ENCODE measurements around the gene TMEM61.
"Not testable (repeated sequence)": the region's sequence is repeated elsewhere in the genome, so short reads cannot be mapped to it uniquely, and the experiment has no call there.

TMEM61 gene

DNA sequence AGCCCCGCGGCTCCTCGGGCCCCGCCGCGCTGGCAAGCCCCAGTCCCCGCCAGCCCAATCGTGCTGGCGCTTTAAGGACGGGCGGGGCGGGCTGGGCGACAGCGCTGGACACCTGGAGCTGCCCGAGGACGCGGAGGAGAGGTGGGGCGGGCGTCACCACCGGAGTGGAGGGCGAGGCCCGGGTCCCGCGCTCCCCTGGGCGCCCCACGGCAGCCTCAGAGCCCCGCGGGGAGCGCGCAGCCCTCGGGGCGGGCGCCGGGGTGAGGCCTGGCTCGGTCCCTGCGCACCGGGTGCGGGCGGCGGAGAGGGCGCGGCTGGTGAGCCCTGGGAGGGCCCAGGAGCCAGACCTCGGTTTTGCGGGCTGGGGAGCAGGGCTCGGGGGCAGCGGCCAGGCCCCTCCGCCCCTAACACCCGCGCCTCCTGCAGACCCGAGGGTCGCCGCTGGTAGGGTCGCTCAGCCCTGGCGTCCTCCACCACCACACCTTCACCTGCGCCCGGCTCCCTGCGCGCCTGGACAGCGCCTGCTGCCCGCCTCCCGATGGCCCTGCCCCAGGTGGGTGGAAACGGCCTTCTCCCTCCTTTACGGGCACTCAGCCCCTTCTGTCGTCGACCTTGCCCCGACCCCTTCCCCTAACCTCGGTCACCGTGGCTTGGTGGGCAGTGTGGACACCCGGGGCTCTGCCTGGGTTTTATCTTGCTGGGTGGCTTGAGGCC lies at the start of gene TMEM61:
Gene TMEM61, plus strand, starts transcription at position 101 of the 714 bp plus-strand sequence. Its CDS starts 438 bp downstream, at position 539.
- in situ Hi-C loops (cut with HindIII; ENCODE audit: low sequenced_read_pairs), result no loop called here

DNA sequence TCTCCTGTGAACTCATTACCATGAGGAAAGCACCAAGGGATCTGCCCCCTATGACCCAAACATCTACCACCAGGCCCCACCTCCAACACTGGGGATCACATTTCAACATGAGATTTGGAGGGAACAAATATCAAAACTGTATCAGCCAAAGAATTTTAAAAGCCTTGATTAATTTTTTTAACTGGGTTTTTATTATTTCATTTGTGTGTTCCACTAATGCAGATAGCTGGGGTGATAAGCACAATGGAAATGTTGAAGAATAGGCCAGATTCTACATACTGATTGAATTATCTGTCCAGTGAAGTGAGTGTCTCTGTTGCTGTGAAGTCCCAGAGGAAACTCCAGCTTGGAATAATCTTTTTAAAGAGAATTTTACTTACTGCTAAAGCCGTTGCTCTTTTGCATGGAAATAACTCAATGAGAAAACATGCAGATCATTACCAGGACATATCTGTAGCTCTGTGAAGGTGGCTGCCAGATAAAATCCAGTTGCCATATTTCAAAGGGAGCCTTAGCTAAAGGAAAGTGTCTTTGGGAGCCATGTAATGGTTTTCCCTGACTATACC lies 49.1 kb upstream of the TMEM61 start:
- in situ Hi-C loops (cut with HindIII; ENCODE audit: low sequenced_read_pairs), result no loop called here

DNA sequence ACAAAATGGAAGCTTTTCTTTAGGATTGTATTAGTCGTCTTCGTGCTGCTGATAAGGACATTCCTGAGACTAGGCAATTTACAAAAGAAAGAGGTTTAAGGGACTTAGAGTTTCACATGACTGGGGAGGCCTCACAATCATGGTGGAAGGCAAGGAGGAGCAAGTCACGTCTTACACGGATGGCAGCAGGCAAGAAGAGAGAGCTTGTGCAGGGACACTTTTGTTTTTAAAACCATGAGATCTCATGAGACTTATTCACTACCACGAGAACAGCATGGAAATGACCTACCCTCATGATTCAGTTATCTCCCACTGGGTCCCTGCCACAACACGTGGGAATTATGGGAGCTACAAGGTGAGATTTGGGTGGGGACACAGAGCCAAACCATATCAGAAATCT lies 46.3 kb upstream of the TMEM61 start:
- in situ Hi-C loops (cut with HindIII; ENCODE audit: low sequenced_read_pairs), result not testable (repeated sequence)

DNA sequence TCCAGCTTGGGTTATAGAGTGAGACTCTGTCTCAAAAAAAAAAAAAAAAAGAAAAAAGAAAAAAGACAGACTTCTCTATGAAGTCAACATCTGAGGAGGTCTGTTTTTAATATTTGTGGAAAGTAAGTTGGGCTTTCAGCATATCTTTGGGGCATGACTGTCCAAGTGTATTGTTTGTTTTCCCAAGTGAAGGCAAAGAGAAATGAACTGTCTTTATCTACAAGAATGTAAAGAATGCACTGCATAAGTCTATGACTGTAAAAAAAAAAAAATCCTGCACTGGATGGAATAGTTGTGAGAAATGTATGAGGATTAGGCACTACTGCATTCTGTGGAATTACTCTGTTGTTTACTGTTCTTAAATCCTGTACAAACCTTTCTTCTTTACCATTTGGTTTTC lies 45.6 kb upstream of the TMEM61 start:
- in situ Hi-C loops (cut with HindIII; ENCODE audit: low sequenced_read_pairs), result no loop called here

DNA sequence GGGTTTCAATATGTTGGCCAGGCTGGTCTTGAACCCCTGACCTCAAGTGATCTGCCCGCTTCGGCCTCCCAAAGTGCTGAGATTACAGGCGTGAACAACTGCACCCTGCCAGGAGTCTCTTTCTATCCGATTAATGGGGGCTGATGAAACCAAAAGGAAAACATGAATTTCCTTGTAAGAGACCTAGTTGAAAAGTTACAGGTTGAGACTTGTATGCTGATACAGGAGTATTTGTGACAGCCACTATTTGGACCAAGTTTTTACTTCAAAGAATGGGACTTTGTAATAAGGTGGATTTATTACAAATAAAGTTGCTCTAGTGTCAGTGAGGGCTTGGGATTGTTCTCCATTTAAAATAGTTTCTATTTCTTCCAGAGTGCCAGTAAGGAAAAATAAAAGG lies 43.6 kb upstream of the TMEM61 start:
- in situ Hi-C loops (cut with HindIII; ENCODE audit: low sequenced_read_pairs), result no loop called here

DNA sequence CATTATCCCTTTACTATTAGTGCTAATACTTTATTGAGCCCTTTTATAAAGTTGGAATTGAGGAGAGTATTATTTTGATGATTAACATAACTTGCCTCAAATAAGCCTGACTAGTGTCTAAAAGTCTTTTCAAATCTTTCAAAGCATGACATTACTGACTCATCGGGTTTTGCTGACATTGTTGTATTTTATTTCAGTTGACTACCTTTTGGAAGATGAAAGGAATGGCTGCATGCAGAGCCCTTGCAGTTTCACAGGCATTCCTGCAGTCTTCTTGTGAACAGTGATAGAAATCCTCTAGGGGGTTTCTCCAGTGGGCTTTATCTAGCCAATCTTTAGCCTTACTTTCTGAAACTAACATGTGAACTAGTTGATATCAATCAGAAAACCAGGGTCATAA lies 43.0 kb upstream of the TMEM61 start:
- in situ Hi-C loops (cut with HindIII; ENCODE audit: low sequenced_read_pairs), result no loop called here

DNA sequence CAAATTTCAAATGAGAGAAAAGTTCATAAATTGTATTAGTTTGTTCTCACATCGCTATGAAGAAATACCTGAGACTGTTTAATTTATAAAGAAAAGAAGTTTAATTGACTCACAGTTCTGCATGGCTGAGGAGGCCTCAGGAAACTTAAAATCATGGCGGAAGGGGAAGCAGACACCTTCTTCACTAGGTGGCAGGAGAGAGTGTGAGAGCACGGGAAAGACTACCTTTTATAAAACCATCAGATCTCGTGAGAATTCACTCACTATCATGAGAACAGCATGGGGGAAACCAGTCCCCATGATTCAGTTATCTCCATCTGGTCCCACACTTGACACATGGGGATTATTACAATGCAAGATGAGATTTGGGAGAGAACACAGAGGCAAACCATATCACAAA lies 41.5 kb upstream of the TMEM61 start:
- in situ Hi-C loops (cut with HindIII; ENCODE audit: low sequenced_read_pairs), result not testable (repeated sequence)

DNA sequence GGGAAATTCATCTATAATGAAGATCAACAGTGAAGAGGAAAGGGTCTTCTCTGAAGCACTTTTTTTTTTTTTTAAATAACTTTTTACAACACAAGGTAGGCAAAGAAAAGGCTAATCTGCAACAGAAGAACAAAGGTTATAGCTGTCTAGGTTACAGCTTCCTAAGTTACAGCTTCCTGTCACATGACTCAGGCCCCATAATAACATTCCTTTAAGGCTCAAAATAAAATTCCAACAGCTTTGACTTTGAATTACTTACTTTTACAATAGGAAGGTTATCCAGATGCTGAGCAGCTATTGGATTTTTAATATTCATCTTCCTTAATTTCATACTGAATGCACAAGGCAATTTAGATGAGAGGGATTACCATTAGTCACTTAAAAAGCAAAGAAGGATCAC lies 40.4 kb upstream of the TMEM61 start:
- in situ Hi-C loops (cut with HindIII; ENCODE audit: low sequenced_read_pairs), result no loop called here

DNA sequence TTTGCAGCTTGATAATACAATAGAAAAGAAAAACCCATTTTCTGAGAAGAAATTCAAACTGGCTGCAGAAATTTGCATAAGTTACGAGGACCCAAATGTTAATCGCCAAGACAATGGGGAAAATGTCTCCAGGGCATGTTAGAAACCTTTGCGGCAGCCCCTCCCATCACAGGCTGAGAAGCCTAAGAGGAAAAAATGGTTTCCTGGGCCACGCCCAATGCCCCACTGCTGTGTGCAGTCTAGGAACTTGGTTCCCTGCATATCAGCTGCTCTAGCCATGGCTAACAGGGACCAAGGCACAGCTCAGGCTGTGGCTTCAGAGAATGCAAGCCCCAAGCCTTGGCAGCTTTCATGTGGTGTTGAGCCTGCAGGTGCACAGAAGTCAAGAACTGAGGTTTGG lies 37.5 kb upstream of the TMEM61 start:
- in situ Hi-C loops (cut with HindIII; ENCODE audit: low sequenced_read_pairs), result no loop called here

DNA sequence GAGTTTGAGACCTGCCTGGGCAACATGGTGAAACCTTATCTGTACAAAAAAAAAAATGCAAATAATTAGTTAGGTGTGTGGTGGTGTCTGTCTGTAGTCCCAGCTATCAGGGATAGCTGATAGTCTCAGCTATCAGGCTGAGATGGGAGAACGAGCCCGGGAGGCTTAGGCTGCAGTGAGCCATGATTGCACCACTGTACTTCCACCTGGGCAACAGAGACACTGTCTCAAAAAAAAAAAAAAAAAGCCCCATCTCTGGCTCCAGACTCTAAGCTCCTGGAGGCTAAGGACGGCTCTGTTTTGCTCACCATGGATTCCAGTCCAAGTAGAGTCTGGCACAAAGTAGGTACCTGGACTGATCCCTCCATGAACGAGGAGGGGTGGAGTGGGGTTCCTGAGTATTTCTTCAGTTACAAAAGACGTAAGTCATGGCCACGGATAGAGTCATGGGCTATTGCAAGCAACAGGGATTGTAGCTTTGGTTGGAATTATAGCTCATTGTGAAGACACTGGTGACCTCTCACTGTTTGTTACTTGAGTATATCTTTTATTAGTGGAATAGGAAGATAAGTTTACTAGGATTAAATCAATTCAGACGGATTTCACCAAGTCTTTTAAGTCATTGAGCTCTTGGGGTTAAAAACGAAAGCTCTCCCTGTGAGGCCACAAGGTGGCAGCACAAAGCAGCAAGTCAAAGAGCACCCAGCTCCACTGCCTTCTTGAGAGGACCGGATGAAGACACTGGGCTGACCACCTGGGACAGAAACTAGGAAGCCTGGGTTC lies 35.6 kb upstream of the TMEM61 start:
- in situ Hi-C loops (cut with HindIII; ENCODE audit: low sequenced_read_pairs), result loop anchor here (5.0 kb wide), 1 partner anchor 48 kb away; no protein-coding TSS in a partner anchor

DNA sequence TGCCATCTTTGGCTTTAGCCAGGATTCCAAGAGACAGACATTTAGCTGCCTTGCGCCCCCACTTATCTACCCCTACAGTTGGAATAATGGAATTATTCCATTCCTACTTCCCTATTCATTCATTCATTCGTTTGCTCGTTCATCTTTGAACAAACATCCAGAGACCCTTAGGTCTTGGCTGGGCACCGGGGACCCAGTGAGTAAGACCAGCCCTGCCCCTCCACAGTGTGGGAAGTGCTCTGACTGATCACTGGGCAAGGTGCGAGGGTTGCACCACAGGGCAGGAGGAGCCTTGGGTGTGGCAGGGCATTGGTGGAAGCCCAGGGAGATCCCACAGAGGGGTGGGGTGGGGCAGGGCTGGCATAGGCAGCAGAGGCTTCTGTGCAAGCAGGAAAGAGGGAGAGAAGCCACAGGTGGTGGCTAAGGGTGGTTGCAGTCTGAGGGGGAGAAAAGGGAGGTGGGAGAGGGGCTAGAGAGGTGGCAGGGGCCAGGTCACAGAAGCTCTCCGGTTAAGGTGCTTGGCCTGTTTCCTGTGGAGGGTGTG lies 35.0 kb upstream of the TMEM61 start:
- in situ Hi-C loops (cut with HindIII; ENCODE audit: low sequenced_read_pairs), result loop anchor here (5.0 kb wide), 1 partner anchor 47 kb away; no protein-coding TSS in a partner anchor

DNA sequence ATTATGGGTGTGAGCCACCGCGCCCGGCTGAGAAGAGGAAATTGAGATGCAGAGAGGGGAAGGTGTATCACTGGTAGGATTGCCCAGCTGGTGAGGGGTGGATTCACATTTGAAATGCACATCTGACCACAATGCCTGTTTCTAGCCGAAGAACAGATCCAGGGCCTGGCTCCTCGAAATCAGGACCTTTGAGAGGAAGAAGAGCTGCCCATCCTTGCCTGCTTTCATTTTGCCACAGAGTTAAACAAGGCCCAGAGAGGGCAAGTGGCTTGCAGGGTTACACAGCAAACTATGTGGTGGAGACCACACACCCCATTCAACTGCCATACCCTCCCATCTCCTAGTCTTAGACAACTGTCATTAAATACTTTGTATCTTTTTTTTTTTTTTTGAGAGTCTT lies 32.9 kb upstream of the TMEM61 start:
- in situ Hi-C loops (cut with HindIII; ENCODE audit: low sequenced_read_pairs), result loop anchor here (5.0 kb wide), 1 partner anchor 45 kb away; no protein-coding TSS in a partner anchor

DNA sequence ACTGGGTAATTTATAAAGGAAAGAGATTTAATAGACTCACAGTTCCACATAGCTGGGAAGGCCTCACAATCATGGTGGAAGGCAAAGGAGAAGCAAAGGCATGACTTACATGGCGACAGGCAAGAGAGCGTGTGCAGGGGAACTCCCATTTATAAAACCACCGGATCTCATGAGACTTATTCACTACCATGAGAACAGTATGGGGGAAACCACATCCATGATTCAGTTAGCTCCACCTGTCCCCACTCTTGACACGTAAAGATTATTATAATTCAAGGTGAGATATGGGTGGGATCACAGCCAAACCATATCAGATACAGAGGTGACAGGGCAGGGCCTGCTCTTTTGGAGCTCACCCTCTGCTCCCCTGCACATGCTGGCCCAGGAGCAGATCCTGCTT lies 31.4 kb upstream of the TMEM61 start:
- in situ Hi-C loops (cut with HindIII; ENCODE audit: low sequenced_read_pairs), result loop anchor here (5.0 kb wide), 1 partner anchor 43 kb away; no protein-coding TSS in a partner anchor

DNA sequence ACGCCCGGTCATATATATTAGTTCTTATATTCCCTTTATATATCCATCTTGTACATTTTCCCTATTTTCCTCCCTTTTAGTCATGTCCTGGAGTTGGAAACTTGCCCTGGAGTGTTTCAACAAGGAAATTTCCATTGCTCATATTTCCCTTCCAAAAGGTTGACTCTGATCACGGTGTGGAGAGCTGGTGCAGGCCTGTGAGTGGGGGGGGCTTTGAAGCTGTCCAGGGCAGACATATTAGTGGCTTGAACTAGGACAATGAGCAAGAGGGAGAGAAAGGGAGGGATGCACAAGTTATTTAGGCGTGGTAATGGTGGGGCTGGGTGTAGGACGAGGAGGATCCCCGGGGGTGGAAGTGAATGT lies 30.4 kb upstream of the TMEM61 start:
- in situ Hi-C loops (cut with HindIII; ENCODE audit: low sequenced_read_pairs), result no loop called here

DNA sequence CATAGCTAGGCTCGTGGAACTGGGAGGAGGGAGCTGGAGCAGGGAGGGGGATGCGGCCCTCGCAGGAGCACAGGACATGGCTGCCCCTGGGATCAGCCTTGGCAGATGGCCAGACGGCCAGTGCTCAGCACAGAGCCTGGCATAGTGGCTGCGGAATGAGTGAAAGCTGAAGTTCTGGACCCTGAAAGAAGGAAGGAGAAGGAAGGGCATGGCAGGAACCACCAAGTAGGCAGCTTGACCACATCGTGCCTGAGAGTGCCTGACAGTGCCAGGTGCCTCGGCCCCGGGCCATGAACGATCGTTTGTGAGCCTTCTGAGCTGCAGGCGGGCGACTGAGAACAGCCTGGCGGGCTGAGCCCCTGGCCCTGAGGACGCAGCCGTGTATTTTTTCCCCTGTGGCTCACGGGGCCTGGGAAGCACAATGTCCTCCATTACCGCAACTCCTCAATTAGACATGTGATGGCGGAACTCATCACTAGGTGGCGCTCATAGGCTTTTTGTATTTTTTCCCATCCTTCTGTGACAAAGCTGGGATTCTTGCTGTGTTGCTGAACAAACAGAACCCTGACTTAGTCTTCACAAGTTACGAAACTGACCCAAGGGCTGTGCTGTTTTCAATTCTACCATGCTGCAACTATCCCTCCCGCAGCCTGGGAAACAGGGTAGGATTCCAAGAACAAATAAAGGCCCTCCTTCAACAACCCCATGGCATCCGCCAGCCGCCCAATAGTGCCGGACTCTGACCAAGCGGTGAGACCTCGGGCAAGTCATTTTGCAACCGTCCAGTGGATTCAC lies 29.9 kb upstream of the TMEM61 start:
- in situ Hi-C loops (cut with HindIII; ENCODE audit: low sequenced_read_pairs), result no loop called here

DNA sequence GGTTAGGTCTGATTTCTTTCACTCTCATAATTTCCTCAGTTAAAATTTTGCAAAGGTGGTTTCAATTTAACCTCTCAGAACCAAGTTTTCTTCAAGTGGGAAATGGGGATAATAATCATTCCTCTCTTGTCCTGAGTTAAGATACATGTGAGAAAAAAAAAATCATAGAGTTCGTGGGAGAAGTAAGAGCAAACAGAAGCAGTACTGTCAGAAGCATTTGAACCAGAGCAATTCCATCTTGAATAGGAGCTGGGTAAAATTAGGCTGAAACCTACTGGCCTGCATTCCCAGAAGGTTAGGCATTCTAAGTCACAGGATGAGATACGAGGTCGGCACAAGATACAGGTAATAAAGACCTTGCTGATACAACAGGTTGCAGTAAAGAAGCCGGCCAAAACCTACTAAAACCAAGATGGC lies 28.6 kb upstream of the TMEM61 start:
- in situ Hi-C loops (cut with HindIII; ENCODE audit: low sequenced_read_pairs), result no loop called here

DNA sequence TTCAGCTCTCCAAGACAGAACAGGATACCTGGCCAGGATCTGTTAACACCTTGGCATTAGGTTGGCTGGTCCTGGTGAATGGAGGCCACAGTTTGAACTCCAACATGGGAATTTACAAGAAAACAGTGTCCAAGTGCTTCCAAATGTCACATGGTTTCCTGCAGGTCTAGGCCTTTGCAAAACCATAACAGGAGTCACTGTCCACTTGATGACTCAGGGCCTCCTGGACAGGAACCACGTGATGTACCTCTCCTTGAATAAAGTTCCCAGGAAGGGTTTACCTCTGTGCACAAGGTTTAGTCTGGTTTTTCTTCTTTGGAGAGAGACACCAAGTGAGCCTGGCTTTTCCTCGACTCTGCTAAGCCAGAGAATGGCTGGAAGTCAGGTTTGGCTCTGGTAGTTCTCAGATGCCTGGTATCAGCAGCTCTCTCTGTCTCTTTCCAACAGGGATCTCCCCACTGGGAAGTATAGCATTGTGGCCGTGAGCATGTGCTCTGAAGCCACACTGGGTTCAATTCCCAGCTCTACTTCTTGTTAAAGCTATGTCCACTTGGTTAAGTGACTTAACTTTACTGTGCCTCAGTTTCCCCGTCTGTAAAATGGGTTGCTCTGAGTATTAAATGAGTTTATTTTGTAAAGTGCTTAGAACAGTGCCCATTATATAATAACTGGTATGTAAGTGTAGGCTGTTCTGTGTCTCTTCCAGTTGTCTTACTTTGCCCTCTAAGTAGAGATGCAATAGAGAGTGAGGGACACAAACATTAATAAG lies 27.3 kb upstream of the TMEM61 start:
- in situ Hi-C loops (cut with HindIII; ENCODE audit: low sequenced_read_pairs), result no loop called here

DNA sequence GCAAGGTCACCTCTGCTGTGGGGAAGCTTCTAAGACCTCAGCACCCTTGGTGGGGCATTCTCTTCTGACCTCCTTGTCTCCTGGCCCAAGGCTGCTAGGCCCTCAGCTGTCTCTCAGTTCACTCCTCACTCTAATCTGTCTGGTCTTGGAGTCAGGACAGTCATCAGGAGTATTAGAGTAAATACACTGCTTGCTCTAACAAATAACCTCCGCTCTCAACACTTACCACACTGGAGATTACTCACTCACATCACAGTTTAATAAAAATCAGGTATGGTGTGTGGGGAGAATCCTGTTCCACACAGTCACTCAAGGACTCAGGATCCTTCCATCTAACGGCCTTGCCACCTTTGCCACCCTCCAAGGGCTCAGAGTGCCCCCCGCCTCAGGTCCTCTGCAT lies 26.6 kb upstream of the TMEM61 start:
- in situ Hi-C loops (cut with HindIII; ENCODE audit: low sequenced_read_pairs), result no loop called here

DNA sequence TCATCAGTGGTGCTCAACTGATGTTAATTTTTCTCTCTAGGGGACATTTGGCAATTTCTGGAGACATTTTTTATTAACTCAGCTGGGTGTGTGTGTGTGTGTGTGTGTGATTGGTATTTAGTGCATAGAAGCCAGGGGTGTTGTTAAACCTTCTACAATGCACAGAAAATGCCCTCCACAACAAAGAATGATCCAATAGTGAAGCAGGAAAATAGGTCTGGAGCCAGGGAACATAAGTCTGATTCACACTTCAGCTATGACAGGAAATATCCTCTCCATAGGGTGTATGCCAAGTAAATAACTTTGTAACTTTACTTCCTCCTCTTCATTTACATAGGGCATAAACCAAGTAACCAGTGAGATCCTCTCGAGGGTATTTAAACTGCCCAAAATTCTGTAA lies 25.1 kb upstream of the TMEM61 start:
- in situ Hi-C loops (cut with HindIII; ENCODE audit: low sequenced_read_pairs), result no loop called here

DNA sequence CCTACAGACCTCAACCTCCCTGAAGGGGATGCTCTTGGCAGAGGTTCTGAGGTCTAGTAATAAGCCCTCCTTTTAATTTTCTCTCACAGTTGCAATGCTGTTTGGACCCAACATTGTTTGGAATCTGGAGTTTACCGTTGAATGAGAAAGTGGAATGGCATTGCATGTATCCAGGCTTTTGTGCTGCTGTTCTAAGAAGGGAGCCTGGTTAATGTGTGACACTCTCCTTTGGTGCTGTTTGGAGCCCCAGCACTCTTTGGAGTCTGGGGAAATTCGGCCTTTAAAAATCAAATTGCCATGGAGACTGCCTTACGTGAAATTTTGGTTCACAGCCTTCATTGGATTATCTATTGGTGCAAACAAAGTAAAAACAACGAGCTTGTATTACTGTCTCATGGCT lies 23.7 kb upstream of the TMEM61 start:
- in situ Hi-C loops (cut with HindIII; ENCODE audit: low sequenced_read_pairs), result no loop called here

All from endothelial cell of hepatic sinusoid (primary cell).